GM12873 (cell line): ENCODE data around the gene H6PD.

Source experiments
- CTCF ChIP-seq: IDR thresholded peaks from 2 replicates; pipeline ENCODE4 v1.5.1; 2012; ENCODE audit warnings: low read depth, mild to moderate bottlenecking, moderate library complexity, low read length, control low read depth; ENCODE audit not compliant: insufficient read depth; ENCODE audit errors: missing control alignments

H6PD gene

DNA sequence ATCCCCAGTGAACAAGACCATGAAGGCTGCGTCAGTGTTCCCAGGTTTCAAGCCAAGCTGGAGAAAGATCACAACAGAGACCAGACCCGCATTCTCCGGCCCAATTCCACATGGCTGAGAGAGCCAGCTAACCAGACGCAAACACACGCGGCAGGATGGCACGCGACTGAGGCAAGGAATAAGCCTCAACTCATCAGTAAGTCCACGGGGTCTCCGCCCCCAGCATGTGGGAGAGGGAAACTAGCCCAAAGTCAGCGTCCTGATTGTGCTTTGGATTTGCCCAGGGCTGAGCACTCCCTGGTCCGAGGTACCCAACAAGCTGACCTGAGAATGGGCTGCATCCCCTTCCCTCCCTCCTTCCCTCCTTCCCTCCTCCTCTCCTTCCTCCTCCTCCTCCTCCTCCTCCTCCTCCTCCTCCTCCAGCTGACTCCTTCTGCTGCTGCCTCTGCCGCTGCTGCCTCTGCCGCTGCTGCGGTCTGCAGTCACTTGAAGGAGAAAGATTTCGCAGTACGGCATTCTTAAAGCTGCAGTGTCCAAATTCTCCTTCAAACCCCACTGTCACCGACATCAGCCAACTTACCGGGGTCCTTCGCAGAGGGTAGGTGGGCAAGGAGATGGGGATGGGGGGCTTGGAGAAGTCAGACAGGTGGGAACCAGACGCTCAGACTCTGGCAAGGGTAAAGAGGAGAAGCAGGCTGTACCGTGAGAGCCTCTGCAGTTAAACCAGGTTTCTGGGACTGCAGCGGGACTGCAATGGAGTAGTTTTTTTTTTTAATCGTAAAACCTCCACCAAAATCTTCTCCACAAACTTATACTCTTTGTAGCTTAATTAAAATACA lies 33.0 kb upstream of the H6PD start:
- no peak for TF ChIP-seq CTCF

DNA sequence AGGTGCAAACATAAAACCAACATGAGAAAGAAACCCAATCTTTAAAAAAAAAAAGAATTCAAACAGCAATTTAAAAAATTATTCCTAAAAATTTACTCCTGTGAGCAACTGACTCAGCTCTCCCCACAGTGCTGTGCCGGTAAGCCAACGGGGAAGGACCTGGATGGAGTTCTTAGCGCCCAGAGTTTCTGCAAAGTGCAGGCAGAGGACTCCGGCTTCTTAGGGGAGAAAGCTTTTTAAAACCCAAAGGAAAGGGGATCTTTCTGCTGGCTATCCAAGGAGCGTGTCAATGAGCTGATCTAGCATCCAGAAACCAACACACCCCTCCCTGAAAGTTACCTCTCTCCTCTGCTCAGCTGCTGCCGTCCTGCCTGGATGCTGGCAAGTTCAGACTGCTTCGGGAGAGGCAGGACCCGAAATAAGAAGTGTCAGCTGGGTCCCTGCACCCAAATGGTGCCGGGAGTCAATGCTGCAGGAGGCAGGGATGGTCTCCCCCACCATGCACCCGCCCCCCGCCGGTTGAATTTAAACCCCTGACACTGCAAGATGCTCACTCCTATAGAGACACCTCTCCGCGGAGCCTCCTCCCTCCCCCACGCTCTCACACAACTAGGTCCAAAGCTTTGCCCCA lies 32.2 kb upstream of the H6PD start:
- no peak for TF ChIP-seq CTCF

DNA sequence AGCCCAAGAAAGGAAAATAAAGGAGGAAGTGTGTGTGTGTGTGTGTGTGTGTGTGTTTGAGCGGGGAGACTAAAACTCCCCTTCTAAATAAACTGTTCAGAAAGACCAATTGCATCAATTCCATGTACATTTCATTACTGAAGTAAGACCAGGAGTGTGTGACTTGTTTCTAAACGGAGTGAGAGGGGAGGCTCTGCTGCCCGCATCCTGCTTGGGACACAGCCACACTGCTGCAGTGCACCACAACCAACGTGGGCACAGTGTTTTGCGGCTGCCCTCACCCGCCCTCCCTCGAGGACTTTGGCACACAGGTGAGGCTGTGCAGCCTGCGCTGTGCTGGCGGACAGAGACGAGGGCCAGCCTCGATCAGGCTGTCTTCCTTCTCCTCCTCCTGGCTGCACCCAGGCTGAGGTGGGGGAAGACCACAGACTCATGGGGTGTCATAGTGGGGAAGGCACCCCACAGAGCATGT lies 31.0 kb upstream of the H6PD start:
- TF ChIP-seq CTCF, result no peak

- no peak for TF ChIP-seq CTCF
Observed at GRCh38 chr1:9204156-9204720, 30.3 kb upstream of the H6PD start.

- TF ChIP-seq CTCF, result no peak
Observed at GRCh38 chr1:9207086-9207485, 27.5 kb upstream of the H6PD start.

DNA sequence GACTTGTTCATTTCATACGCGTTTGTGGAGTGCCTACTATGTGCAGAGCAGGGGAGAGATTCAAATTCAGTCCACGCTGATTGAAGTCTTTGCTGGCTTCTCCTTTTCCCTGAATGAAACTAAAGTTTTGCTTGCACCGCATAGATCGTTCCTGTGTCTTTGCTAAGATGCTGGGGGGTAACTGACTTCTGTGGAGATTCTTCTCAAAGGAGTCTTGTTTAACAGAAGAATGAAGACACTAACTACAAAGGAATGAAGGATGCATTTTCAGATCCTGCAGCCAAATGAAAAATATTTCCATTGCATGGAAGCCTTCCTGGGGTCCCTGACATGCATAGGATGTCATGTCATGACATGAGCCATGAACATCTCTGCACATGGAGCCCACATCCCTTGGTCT lies 26.9 kb upstream of the H6PD start:
- no peak for TF ChIP-seq CTCF

DNA sequence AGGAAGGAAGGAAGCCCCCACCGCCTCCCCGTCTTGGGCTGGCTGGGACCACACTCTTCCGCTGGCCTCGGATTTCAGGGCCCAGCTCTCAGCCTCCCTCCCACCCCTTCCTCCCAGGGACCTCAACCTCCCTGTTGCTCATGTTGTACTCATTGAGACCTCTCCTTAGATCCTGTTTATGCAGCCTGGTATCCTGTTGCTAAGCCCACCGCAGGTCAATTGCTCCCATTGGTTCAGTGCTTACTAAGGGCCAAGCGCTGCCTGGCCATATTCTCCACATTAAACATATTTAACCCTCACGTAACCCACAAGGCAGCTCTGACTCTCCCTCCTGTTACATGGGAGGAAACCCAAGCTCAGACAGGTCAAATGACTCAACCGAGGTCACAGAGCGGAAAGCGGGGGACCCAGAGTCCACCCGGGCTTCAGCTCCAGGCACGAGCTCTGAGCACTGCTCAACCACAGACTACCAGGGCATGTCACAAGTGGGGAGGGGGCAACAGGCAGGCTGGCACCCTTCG lies 23.2 kb upstream of the H6PD start:
- TF ChIP-seq CTCF, result no peak
